ENCODE measurements around the gene STRA6. TPM values are rescaled to one million over a fixed set of nuclear protein-coding genes. Genes with fewer than 3 reads are reported as not detected.

STRA6 gene
- total and polyA plus RNA-seq, 8 donors: 0.06 to 1.7 (median 0.46) TPM; not detected in 2

GRCh38 chr15:74197176-74197965 lies 5.2 kb downstream of the STRA6 start:
- intact Hi-C loops (cut with DNase I): no loop called here
- Histone ChIP-seq H3K4me1 (no peaks in the 10 kb centered on the region), H3K9me3 (no peaks in the 10 kb centered on the region), H3K4me3 (no peak overlapping the region), H3K27me3 (no peaks in the 10 kb centered on the region), H3K36me3 (no peaks in the 10 kb centered on the region), H3K27ac (no peak overlapping the region)
- no peak for TF ChIP-seq CTCF (IDR thresholded peaks at IDR 0.05)
- ATAC-seq (no peak), DNase-seq (peak in 1 of 6 donors; percentile 50), FAIRE-seq (no peak)
- 89 to 93% methylated on average over 9 of the region's 9 CpGs for WGBS, 2 donors

- no peaks in the 10 kb centered on the region for H3K36me3 ChIP-seq
- no peaks in the 10 kb centered on the region for H3K9me3 ChIP-seq
- no peak overlapping the region for H3K27ac ChIP-seq
- ATAC-seq (peak in 3 of 4 donors; percentile 16 to 43 (median 39)), FAIRE-seq (no peak), DNase-seq (peak in 2 of 6 donors; percentile 41 to 49)
- no peak for TF ChIP-seq CTCF (IDR thresholded peaks at IDR 0.05)
- 25 to 38% methylated on average over 7 of the region's 7 CpGs for WGBS, 2 donors
- no peaks in the 10 kb centered on the region for H3K27me3 ChIP-seq
- no peak overlapping the region for H3K4me3 ChIP-seq
- intact Hi-C loops (cut with DNase I): no loop called here
- H3K4me1 ChIP-seq: no peaks in the 10 kb centered on the region
Measured at GRCh38 chr15:74196175-74196574, 6.4 kb downstream of the STRA6 start.

GRCh38 chr15:74194572-74195559 lies 7.7 kb downstream of the STRA6 start:
- Histone ChIP-seq H3K4me3 (no peak overlapping the region), H3K9me3 (no peaks in the 10 kb centered on the region), H3K27ac (no peak overlapping the region), H3K27me3 (no peaks in the 10 kb centered on the region), H3K36me3 (no peaks in the 10 kb centered on the region), H3K4me1 (no peaks in the 10 kb centered on the region)
- FAIRE-seq: no peak
- TF ChIP-seq CTCF (IDR thresholded peaks at IDR 0.05): no peak
- WGBS, 2 donors: 89 to 90% methylated on average over 13 of the region's 13 CpGs
- ATAC-seq: no peak
- intact Hi-C loops (cut with DNase I): no loop called here
- DNase-seq: peak in 1 of 6 donors; percentile 20

GRCh38 chr15:74193905-74194304 lies 8.7 kb downstream of the STRA6 start:
- 62 to 64% methylated on average over 6 of the region's 6 CpGs for WGBS, 2 donors
- Histone ChIP-seq H3K36me3 (no peaks in the 10 kb centered on the region), H3K9me3 (no peaks in the 10 kb centered on the region), H3K4me1 (no peaks in the 10 kb centered on the region), H3K4me3 (no peak overlapping the region), H3K27me3 (no peaks in the 10 kb centered on the region), H3K27ac (no peak overlapping the region)
- no peak for FAIRE-seq
- TF ChIP-seq CTCF (IDR thresholded peaks at IDR 0.05): no peak
- DNase-seq: peak in 1 of 6 donors; percentile 12
- ATAC-seq: no peak
- intact Hi-C loops (cut with DNase I): no loop called here

Data from pancreas (tissue), 10 donors.